Measurements from ENCODE around the gene SV2C.

DNA sequence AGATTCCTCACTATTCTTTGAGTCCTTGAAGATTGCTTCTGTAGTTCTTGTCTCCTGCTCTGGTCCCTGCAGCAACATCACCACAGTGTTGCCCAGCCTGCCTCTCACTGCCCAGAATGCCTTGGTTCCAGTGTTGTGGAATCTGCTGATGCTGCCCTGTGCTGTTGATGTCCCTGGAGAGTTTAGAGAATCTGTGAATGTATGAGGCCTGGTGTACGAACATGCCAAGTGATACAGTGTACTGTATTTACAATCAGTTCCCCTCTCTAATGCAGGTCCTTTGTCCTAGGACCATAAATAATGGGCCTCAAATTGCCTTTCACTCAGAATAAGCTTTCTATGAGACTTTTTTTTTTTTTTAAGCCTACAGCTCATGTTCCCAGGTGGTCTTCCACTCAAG, 8.2 kb downstream of the SV2C start:
- no peak for TF ChIP-seq PATZ1 (tag by site-specific recombination; IDR thresholded peaks at IDR 0.05)
- TF ChIP-seq, protein P1, sequence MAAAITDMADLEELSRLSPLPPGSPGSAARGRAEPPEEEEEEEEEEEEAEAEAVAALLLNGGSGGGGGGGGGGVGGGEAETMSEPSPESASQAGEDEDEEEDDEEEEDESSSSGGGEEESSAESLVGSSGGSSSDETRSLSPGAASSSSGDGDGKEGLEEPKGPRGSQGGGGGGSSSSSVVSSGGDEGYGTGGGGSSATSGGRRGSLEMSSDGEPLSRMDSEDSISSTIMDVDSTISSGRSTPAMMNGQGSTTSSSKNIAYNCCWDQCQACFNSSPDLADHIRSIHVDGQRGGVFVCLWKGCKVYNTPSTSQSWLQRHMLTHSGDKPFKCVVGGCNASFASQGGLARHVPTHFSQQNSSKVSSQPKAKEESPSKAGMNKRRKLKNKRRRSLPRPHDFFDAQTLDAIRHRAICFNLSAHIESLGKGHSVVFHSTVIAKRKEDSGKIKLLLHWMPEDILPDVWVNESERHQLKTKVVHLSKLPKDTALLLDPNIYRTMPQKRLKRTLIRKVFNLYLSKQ (tag by site-specific recombination; IDR thresholded peaks at IDR 0.05; ENCODE audit: borderline replicate concordance): no peak

Data from HEK293 (cell line).